DOHH2 (cell line): ENCODE measurements around the gene CENPT.

ENCODE experiments used
- EZH2phosphoT487 ChIP-seq: fragments of 200-600 bp; sonication (generic); IDR thresholded peaks from 2 replicates; pipeline ENCODE4 v1.6.1; 2017; ENCODE audit warnings: borderline replicate concordance, mild to moderate bottlenecking, antibody characterized with exemption, low read length, moderate library complexity, mixed read lengths
- TF ChIP-seq, protein P1 (sequence below): fragments of 200-600 bp; sonication (generic); IDR thresholded peaks from one replicate; pipeline ENCODE4 v1.5.1; 2014; ENCODE audit warnings: antibody characterized with exemption, mild to moderate bottlenecking, low read depth, low read length; ENCODE audit not compliant: poor library complexity, severe bottlenecking

DNA sequence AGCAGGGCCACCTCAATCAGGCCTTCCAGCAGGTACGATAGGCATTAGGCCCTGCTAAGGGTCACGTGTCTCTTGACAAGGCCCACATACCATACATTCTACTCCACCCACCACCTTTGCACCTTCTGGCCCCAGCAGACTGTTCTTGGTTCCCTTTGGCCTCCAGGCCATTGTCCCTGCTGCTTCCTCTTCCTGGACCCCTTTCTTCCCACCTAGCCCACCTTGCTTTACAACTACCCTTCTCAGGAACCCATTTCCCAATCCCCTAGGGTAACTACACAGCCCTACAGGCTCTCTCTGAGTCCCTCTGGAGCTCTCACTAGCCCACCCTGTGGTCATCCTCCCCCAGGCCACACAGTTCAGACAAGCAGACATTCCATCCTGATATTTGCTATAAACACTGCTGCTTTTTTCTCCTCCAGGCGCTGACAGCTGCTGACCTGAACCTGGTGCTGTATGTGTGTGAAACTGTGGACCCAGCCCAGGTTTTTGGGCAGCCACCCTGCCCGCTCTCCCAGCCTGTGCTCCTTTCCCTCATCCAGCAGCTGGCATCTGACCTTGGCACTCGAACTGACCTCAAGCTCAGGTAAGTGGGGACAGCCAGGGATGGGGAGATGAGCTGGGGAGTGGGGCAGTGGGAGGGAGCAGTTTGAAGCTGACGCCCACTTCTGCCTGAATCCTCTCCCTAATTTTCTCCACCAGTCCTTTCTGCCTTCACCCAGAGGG, 35.8 kb upstream of the CENPT start:
- TF ChIP-seq, protein P1, sequence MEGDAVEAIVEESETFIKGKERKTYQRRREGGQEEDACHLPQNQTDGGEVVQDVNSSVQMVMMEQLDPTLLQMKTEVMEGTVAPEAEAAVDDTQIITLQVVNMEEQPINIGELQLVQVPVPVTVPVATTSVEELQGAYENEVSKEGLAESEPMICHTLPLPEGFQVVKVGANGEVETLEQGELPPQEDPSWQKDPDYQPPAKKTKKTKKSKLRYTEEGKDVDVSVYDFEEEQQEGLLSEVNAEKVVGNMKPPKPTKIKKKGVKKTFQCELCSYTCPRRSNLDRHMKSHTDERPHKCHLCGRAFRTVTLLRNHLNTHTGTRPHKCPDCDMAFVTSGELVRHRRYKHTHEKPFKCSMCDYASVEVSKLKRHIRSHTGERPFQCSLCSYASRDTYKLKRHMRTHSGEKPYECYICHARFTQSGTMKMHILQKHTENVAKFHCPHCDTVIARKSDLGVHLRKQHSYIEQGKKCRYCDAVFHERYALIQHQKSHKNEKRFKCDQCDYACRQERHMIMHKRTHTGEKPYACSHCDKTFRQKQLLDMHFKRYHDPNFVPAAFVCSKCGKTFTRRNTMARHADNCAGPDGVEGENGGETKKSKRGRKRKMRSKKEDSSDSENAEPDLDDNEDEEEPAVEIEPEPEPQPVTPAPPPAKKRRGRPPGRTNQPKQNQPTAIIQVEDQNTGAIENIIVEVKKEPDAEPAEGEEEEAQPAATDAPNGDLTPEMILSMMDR = no peak
- TF ChIP-seq EZH2phosphoT487 = no peak
